NCI-H2196 (cell line): Measurements from ENCODE around the gene CCNJL.
"Not testable (repeated sequence)": the region's sequence is repeated elsewhere in the genome, so short reads cannot be mapped to it uniquely, and the experiment has no call there.

Source experiments
- DNase-seq: peaks from one replicate; lab custom pipeline; 2025; ENCODE audit not compliant: unreplicated experiment; lab: John Stamatoyannopoulos, UW

The CCNJL gene

DNA sequence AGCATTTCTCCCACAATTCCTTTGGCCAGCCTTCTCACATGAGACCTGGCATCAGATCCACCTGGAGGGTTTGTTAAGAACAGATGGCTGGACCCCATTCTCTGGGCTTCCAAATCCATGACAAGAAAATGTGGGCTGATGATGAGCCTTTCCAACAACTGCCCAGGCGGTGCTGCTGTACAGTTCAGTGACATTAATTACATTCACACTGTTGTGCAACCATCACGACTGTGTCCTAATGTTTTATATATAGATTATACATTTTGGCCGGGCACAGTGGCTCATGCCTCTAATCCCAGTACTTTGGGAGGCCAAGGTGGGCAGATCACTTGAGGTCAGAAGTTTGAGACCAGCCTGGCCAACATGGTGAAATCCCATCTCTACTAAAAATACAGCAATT lies 22.4 kb upstream of the CCNJL start:
- not testable (repeated sequence) for DNase-seq

DNA sequence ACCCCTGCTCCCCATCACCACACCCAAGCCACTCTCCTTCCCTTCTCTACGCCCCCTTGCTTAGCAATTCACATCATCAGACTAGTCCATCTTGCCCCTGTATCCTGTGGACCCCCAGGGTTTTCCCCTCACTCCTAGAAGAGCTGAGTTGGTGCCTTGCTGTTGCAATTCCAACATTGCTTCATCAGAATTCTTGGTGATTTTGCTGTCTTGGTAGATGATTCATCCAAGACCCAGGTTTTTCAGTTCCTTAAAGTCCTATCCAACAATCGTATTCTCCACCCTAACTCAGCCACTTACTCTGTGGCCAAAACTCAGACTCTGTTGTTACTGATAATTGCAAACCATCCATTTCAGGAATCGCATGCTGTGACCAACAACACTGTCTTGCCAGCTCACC lies 21.4 kb upstream of the CCNJL start:
- no peak for DNase-seq

DNA sequence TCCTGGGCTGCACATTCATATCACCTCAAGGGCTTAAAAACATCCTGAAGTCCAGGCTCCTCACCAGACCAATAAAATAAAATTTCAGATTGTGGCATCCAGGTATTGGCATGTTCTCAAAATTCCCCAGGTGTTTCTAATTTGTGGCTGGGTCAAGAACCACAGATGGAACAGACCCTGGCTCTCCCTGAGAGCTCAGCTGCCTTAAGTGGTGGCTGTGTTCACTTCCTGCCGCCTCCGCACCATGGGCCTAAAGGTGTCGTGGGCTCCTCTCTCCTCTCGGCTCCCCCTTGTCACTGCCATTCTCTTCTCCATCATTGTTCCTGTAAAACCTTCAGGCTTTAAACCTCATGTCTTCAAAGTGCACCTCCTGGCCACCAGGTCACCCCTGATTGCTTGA lies 17.8 kb upstream of the CCNJL start:
- no peak for DNase-seq

DNA sequence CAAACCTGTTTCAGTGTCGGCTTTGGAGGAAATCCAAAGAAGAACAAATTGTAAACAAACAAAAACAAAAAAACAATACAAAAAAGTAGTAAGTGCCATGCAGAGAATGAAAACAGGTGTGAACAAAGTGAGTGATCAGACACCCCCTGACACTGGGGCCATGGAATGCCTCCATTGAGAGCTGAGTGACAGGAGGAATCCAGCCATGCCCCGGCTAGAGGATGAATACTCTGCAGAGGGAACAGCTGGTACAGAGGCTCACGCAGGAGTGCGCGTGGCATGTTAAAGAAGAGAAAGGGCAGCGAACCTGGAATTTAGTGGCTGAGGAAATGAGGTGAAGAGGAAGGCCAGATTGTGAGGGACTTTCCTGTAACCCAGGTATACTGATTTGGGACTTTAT lies 15.5 kb upstream of the CCNJL start:
- DNase-seq = no peak

DNA sequence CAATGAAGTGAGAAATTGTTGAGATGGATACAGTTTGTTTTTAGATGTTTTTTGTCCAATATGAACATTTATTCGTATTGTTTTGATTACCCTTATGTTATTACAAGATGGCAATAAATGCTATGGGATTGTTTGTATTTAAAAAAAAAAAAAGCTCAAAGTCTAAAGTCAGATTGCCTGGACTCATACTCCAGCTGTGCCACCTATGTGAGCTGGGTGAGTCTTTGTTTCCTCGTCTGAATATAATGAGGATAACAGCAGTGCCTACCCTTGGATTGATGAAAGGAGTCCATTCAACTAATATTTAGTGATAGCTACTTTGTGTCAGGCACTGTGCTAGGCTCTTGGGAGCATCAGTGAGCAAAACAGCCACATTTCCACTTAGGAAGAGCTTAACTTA lies 14.6 kb upstream of the CCNJL start:
- no peak for DNase-seq

DNA sequence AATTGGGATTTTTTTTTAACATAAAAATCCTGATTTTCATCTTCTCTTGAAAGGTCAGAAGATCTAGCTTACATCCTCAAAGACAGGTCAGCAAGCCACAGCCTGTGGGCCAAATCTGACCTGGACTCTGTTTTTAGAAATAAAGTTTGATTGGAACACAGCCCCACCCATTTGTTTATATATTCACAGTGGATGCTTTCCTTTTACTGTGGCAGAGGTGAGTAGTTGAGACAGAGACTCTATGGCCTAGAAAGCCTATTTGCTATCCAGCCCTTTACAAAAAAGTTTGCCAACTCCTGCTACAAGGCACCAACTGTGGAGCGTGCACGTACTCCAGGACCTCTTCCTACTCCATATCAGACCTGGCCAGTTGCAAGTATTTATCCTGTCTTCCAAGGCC lies 13.4 kb upstream of the CCNJL start:
- DNase-seq = no peak

DNA sequence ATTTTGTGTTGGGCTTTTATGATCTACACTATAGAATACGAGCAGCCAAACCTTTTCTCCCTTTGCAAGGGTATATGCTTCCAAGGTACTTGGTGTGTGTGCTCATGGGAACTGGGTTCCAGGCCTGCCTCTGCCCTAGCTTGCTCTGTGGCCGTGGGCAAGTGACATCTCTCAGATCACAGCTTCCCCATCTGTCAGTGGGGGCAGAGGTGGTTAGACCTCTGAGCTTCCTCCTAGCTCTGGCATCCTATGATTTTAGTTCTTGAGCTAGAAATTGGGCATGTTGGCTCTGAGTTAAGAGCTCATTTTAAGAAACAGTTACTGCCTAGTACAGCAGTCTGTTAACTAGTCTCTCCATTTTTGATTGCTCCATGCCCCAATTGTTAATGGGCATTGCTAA lies 12.5 kb upstream of the CCNJL start:
- DNase-seq = no peak

DNA sequence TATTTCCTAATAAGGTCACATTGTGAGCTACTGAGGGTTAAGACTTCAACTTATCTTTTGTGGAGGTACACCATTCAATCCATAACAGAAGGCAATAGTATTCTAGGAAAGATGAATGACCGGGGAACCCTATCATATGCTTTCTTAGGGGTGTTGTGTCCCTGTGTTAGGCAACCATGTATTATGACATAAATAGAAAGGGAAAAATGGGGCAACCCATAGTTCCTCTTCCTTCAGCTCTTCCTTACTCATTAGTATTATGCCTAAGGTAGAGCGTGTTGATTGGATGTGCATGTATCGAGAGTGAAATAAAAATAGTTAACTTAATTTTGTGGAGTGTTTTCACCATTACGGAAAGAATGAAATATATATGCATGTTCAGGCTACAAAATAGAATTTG lies 6.0 kb upstream of the CCNJL start:
- DNase-seq = no peak

DNA sequence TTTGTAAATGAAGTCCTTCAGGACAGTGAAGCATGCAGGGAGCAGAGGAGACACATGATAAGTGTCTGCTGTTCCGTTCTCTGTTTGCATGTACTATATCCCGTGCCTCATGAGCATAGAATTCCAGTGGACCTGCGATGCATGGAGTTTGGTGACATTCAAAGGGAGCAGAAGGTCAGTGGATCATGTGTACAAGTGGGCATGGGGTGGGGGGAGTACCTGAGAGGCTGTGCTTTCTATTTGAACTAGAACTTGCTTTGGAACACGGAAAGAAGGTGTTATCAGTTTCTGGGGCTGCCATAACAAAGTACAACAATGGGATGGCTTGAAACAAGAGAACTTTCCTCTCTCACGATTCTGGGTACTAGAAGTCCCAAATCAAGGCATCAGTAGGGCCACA lies 5.1 kb upstream of the CCNJL start:
- DNase-seq = no peak

DNA sequence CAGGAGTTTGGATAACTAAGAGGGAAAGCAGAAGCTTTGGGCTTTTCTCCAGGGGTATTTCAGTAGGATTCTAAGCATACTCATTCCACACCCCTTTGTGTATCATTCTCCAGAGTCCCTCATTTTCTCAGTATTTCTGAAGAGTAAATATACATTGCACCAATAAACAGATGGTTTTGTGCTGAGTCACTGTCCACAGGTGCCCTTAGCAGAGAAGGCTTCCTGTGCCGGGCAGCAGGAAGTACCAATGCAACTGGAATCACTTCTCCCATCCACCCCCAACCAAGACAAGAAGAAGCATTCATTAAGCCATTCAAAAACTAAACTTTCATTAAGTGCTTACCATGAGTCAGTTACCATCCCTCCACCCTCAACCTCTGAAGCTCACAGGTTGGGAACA lies 3.6 kb upstream of the CCNJL start:
- peak; percentile 40 for DNase-seq

DNA sequence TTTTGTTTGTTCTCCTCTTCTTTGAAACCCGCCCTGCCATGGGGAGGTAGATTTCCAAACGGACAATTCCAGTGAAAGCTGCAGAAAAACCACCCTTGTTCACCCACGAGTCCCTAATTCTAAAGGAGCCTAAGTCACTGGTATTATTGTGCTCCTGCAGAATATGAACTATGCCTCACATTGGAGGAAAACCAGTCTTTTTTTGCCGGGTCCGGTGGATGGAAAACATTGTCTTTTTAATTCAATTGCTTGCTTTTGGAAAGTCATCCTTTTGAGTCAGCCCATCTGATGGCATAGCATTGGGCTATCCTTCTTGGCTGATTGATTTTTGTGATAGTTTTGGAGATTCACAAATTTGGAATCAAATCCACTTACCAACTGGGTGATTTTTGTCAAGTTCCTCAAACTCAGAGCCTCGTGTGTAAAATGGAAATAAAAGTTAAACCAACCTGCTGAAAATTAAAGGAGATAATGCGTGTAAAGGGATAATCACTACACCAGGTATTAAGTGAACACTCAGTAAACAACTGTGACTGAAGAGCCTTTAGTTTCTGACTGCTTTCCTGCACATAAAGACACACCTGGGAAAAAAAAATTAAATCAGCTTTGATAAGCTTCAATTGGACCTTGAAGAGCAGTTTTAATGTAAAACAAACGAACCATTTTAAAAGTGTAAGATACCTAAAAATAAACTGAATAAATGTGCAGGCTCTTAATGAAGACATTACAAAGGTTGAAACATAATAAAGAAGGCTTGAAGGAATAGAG lies 780 bp upstream of the CCNJL start:
- no peak for DNase-seq

DNA sequence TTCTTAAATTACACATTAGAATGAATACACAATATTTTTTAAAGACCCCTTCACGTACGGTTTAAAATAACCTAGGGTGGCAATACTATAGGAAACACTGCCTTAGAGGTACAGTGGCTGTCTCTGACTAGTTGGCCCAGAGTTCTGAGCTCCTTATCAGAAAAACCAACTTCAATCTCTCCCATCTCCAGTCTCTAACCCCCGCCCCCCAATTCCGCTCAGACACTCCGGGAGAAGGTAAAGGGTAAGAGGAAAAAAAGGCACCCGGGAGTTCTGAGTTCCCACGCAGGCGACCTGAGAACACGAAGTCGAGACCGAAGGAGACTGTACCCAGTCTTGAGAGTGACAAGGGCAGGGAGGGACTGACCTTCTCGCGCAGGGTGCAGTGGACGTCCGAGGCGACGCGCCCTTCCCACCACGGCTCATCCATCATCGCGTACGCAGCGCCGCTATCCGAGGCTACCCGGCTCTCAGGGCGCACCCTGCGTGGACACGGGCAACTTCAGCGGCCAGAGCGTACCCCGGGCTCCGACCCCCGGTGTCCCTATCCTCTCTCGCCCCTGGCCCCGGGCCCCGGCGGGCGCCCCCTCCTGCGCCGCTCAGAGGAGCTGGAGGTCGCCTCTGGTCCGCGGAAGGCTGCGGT lies 752 bp downstream of the CCNJL start:
- no peak for DNase-seq

DNA sequence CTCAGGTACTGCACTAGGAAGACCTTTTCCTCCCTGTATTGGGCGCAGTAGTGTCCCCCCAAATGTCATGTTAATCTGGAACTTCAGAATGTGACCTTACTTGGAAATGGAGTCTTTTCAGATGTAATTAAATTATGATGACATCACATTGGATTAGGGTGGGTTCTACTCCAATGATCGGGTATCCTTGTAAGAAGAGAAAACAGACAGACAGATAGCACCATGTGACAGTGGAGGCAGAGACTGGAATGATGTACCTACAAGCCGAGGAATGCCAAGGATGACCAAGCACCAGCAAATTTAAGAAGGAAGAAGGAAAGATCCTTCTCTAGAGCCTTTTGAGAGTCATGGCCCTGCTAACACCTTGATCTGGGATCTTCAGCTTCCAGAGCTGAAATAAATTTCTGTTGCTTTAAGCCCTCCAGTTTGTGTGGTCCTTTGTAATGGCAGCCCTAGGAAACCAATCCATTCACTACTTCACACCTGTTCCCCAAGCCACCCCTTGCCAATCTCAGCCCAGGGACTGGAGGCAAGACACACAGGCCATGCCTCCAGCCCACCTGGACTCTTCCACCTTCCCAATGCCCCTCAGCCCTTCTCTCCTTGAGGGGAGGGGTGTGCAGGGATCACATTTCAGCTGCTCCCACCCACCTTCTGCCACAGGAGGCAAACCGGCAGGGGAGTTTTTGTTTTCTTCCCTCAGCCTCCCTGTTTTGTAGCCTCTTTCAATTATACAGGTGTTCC lies 1.6 kb downstream of the CCNJL start:
- DNase-seq = no peak

DNA sequence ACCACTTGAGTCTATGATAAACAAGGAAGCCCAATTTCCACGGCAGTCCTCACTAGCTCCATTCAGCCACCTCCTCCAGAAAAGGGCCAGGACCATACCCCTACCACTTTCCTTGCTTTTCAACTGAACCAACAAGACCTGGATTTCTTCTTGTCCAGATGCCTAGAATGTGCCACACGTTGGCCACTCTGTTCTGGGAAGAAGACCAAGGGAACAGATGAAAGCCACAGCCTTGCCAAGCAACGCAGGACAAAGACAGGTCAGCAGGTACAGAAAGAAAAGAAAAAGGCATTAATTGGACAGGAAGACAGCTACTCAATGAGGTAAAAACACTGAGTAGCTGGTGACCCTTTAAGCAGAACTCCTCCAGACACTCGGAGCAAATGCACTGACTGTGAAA lies 2.2 kb downstream of the CCNJL start:
- DNase-seq = no peak

DNA sequence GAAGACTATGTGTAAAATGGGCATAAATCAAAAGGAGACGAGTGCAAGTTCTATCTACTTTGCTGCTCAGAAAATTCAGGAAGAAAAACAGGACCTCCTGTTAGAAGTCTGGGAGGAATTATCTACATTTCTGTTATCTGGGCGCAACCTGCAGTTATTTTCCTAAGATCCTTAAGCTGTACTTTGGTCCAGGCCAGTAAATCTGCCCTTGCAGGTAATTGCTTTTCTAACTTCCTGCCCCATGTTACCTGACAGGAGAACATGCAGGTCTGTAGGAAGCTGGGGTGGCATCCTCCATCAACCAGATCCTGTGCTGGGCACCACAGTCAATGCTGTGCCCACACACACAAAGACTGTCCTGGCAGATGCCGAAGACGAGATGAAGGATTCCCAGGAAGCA lies 5.7 kb downstream of the CCNJL start:
- DNase-seq = no peak

DNA sequence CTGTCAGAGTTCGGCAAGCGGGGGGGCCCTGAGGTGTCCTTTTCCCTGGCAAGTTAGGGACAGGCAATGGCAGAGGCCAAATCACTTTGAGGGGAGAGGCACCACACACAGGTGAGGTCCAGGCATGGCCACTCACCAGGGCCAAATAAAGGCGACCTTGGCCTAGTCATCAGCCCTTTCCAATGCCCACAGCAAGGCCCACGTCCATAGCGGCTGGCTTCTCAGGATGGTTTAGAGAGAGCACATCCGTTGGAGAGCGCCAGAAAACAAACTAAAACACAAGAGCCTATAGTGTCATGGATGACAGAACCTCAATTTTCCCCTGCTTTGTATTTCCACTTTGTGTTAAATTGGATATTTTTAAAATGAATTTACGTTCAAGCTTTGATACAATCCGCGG lies 7.0 kb downstream of the CCNJL start:
- no peak for DNase-seq

DNA sequence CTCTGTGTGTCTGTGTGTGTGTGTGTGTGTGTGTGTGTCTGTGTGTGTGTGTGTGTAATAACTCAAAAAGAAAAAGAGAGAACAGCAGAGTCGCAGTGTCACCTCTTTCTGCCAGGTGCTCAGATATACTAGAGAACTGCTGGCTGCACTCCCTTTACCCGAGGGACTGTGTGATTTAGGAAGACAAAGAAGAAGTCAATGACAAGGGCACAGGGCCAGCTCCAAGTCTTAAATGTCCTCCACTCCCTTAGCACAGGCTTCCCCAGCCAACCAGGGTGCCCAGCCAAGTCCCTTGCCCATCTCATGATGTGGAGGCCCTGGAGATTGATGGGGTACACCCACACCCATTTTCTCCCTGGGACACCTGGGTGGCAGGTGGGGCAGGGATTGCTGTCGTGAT lies 8.7 kb downstream of the CCNJL start:
- no peak for DNase-seq

DNA sequence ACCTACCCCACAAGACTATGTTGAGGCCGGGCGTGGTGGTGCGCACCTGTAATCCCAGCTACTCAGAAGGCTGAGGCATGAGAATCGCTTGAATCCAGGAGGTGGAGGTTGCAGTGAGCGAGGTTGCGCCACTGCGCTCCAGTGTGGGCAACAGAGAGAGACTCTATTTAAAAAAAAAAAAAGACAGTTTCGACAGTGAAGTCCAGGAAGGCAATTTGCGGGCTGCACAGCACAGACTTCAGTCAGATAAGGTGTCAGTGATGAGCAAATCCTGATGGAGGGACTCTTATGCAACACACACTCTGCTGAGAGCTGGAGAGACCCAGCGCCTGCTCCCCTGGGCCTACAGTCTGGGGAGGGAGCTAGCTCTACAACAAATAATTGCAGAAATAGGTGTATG lies 14.2 kb downstream of the CCNJL start:
- no peak for DNase-seq

DNA sequence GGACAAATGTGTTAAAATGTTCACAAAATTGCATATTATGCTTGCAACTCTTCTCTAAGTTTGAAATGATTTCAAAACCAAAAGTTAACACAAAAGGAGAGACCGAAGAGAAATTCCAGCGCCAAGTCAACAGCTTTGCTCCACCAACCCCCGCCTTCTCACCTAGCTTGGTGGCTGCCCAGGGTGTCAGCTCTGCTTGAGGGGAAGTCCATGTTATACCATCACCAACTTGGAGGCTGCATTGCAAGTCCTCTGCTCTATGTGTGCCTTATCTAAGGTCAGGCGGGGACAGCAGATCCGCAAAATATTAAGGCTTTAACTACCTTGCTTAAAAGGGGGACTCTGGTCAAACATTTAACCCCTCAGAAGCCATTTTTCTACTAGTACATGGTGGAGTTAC lies 14.6 kb downstream of the CCNJL start:
- DNase-seq = no peak

DNA sequence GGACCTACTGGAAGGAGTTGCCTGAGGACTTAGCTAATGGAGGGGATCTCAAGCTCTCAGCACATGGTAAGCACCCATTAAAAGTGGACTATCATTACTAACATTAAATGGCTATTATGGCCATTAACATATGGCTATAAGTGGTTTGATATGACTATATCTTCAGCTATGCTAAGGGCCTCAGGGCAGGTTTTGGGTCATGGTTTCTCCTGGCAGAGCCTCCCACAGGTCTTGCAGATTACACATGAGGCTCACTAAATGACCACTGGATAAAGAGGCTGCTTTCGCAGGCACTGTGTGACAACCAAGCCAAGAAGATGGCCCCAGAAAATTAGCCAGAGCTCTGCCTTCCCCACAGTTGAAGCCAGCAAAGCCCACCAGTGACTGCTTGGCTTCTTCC lies 15.4 kb downstream of the CCNJL start:
- no peak for DNase-seq

DNA sequence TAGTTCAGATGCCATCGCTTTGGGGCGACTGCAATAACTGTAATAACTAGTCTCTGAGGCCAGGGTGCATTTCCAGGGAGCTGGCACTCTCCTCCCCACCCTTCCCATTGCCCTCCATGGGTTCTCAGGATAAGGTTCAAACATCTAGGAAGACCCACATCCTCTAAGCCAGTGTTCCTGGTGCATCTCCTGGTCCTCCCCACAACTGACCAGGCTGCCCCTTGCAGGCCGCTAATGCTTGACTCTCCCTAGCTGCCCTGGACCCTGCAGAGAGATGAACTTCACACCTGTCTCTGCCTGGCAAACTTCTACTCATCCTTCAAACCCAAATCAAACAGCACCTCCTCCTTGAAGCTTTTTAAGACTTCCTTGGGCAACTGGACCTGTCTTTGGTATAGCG lies 15.9 kb downstream of the CCNJL start:
- DNase-seq = no peak

DNA sequence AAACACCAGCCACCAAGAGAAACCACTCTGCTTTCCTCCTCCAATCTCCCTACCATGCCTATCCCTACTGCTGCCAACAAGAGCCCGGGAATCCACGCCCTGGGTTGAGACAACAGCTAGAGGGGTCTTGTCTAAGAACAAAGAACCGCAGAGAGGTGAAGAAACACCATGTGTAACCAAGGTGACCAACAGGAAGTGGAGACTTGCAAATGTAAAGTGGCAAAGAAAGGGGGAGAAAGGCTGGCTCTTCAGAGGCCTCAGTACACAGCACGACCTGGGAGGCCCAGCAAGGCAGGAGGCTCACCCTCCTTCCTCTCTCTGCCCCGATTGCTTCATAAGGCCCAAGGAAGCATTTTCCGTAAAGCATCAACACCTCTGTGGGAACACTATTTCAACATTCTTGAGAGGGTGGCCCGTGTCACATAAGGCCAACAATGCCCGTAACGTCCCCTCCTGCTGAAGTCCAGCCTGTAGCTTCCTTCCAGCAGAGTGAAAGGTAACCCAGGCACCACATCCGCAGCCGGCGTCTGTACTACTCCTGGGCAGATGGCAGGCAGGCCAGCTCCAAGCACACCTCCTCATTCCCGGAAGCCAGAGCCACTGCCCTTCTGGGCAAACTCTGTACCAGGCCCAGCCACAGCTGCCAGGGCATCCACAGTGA lies 18.3 kb downstream of the CCNJL start:
- no peak for DNase-seq
